Measurements from ENCODE around the gene MCL1.
"Not testable (repeated sequence)": the region's sequence is repeated elsewhere in the genome, so short reads cannot be mapped to it uniquely, and the experiment has no call there.

The MCL1 gene

GRCh38 chr1:150602372-150602771, 23.0 kb upstream of the MCL1 start:
- DNase-seq (ENCODE audit: low spot score), result not testable (repeated sequence)

- DNase-seq (ENCODE audit: low spot score), result no peak
These were observed 22.1 kb upstream of the MCL1 start for GRCh38 chr1:150601540-150601939.

- not testable (repeated sequence) for DNase-seq (ENCODE audit: low spot score)
These were observed 18.9 kb upstream of the MCL1 start for GRCh38 chr1:150598346-150598745.

- DNase-seq (ENCODE audit: low spot score), result no peak
These were observed 17.6 kb upstream of the MCL1 start for GRCh38 chr1:150596976-150597375.

GRCh38 chr1:150596095-150596892, 16.9 kb upstream of the MCL1 start:
- no peak for DNase-seq (ENCODE audit: low spot score)

- no peak for DNase-seq (ENCODE audit: low spot score)
These were observed 3.0 kb upstream of the MCL1 start for GRCh38 chr1:150582371-150582770.

- not testable (repeated sequence) for DNase-seq (ENCODE audit: low spot score)
These were observed 2.6 kb upstream of the MCL1 start for GRCh38 chr1:150581962-150582361.

GRCh38 chr1:150581437-150581836, 2.0 kb upstream of the MCL1 start:
- not testable (repeated sequence) for DNase-seq (ENCODE audit: low spot score)

GRCh38 chr1:150580966-150581365, 1.6 kb upstream of the MCL1 start:
- not testable (repeated sequence) for DNase-seq (ENCODE audit: low spot score)

- no peak for DNase-seq (ENCODE audit: low spot score)
These were observed 684 bp upstream of the MCL1 start for GRCh38 chr1:150579945-150580642.

- peak; percentile 74 for DNase-seq (ENCODE audit: low spot score)
These were observed 919 bp downstream of the MCL1 start for GRCh38 chr1:150578272-150579109.

- DNase-seq (ENCODE audit: low spot score), result peak; percentile 57
These were observed 1.7 kb downstream of the MCL1 start for GRCh38 chr1:150577557-150578271.

- DNase-seq (ENCODE audit: low spot score), result peak; percentile 36
These were observed 2.4 kb downstream of the MCL1 start for GRCh38 chr1:150576794-150577556.

- peak; percentile 24 for DNase-seq (ENCODE audit: low spot score)
These were observed 3.1 kb downstream of the MCL1 start for GRCh38 chr1:150576367-150576711.

GRCh38 chr1:150575518-150576366, 3.7 kb downstream of the MCL1 start:
- no peak for DNase-seq (ENCODE audit: low spot score)

GRCh38 chr1:150575072-150575489, 4.3 kb downstream of the MCL1 start:
- DNase-seq (ENCODE audit: low spot score), result no peak

GRCh38 chr1:150574260-150575071, 4.9 kb downstream of the MCL1 start:
- DNase-seq (ENCODE audit: low spot score), result no peak

- not testable (repeated sequence) for DNase-seq (ENCODE audit: low spot score)
These were observed 5.8 kb downstream of the MCL1 start for GRCh38 chr1:150573648-150574071.

All from hematopoietic multipotent progenitor cell treated with erythropoietin and hydrocortisone succinate and interleukin-3 and kit ligand, for 17 days (in vitro differentiated cells).